GM19438 (cell line): Measurements from ENCODE around the gene TRH.

Experiments
- ATAC-seq: cut with Tn5 transposase; IDR thresholded peaks from one replicate; pipeline ENCODE4 v1.9.1; 2021; ENCODE audit warnings: low read depth; ENCODE audit not compliant: unreplicated experiment

Gene TRH, protein sequence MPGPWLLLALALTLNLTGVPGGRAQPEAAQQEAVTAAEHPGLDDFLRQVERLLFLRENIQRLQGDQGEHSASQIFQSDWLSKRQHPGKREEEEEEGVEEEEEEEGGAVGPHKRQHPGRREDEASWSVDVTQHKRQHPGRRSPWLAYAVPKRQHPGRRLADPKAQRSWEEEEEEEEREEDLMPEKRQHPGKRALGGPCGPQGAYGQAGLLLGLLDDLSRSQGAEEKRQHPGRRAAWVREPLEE

DNA sequence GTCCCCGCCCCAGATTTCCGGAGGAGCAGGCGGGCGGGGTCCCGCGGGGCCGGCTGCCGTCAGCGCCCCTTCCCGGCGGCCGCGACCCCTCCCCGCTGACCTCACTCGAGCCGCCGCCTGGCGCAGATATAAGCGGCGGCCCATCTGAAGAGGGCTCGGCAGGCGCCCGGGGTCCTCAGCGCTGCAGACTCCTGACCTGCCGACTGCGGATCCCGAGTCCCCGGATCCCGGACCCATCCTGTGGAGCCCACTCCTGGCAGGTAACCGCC lies at the start of gene TRH:
TSS of gene TRH (plus strand) at position 157 of the 269 bp plus-strand sequence. CDS start 1,097 bp downstream, outside the sequence.
- no peak for ATAC-seq

DNA sequence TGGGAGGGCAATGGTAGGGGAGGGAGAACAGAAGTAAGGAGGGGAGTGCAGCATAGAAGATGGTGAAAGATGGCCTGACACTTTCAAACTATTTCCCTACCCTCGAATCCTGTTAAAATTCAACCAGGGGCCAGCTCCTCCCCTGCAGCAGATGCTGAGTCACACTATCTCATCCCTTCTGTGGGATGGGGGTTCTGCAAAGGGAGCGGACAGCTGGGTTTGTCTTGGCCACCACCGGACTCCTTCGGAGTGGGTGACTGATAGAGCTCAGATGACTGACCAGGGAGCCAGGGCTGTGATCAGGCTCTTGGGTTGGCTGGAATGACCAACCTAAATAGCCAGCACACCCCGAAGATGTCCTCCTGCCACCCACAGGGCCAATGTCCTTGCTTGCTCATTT lies 47.4 kb upstream of the TRH start:
- no peak for ATAC-seq

DNA sequence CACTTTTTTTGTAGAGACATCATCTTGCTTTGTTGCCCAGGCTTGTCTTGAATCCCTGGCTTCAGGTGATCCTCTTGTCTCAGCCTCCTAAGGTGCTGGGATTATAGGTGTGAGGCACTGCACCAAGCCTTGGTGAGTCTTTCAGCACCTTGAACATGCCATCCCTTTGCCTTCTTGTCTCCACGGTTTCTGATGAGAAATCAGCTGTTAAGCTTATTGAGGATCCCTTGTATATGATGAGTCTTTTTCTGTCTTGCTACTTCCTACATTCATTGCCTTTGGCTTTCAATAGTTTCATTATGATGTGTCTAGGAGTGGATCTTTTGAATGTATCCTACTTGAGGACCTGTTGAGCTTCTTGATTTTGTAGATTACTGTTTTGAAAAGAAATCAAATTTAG lies 45.1 kb upstream of the TRH start:
- ATAC-seq: no peak

DNA sequence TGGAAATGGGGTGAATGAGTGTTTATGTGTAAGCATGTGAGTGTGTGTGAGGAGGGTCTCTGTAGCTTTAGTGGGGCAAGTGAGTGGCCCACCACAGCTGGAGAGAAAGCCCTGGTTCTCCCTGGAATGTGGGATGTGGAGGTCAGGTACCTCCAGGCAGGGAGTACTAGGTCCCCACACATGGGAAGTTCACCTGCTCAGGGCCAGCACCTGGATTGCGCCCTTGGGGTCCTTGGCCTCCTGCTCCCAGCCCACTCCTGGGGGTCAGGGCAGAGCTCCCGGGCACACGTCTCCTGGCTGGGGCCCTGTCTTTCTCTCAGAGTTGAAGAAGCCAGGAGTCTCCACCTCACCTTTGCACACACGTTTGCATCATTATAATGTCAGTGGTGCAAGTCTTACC lies 41.0 kb upstream of the TRH start:
- ATAC-seq: no peak

DNA sequence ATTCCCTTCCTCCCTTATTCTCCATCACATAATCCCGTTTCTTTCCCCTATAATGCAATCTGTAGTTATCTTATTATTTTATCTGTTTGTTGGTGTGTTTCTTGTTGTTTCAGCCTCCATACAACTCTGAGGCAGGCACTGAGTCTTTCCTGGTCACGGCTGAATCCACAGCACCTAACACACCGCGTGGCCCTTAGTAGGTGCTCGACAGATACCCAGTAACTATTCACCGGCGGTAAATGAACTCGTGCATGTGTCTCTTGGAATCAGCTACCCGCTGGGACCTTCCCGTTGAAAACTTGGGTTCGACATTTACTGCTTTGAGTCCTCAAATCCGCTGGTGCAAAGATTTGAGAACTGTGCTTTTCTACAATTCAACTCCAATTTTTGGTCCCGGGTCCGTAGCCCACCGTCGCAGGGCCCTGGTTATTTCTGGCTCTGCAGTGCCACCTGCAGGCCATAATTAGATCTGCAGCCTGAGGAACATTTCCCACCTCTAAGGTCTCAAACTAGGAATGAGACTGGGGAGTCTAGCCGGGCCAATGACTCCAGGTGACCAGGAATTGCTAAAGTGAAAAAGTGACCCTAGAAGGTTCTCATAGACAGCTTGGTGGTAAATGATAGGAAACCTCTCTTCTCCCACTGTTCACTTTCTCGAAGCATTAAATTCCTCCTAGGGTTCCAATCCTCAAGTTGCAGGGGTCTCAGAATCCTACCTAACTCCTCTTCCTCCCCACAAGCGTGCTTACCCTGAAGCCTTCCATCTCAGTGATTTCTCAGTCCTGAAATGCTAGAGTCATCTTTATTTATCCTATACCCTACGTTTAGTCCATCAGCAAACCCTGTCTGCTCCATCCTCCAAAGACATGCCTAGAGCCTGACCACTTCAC lies 40.0 kb upstream of the TRH start:
- no peak for ATAC-seq

DNA sequence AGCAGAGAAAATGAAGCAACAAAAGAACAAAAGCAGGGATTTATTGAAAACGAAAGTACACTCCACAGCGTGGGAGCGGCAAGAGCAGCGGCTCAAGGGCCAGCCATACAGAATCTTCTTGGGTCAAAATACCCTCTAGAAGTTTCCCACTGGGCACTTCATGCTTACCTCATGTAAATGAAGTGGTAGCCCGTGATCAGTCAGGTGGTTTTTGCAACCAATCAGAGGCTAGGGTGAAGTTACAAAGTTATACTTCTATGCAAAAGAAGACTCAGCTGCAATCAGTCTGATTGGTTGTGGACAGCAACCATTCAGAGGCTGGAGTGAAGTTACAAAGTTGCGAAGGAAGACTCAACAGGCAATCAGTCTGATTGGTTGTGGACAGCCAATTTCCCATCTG lies 37.8 kb upstream of the TRH start:
- no peak for ATAC-seq

DNA sequence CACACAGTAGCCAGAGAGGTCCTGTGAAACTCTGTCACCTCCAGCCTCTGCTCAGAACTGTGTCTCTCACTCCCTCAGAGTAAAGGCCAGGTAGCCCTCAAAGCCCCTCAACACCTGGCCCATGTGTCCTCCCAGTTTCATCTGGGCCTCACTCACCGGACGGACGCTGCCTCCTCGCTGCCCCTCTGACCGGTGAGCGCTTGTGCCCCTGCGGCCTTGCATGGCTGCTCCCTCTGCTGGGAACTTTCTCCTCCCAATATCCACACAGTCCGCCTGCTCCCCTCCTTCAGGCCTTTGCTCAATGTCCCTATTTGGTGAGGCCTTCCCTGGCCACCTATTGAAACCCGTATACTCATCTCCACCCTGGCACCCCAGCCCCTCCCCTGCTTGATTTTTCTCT lies 36.8 kb upstream of the TRH start:
- no peak for ATAC-seq

DNA sequence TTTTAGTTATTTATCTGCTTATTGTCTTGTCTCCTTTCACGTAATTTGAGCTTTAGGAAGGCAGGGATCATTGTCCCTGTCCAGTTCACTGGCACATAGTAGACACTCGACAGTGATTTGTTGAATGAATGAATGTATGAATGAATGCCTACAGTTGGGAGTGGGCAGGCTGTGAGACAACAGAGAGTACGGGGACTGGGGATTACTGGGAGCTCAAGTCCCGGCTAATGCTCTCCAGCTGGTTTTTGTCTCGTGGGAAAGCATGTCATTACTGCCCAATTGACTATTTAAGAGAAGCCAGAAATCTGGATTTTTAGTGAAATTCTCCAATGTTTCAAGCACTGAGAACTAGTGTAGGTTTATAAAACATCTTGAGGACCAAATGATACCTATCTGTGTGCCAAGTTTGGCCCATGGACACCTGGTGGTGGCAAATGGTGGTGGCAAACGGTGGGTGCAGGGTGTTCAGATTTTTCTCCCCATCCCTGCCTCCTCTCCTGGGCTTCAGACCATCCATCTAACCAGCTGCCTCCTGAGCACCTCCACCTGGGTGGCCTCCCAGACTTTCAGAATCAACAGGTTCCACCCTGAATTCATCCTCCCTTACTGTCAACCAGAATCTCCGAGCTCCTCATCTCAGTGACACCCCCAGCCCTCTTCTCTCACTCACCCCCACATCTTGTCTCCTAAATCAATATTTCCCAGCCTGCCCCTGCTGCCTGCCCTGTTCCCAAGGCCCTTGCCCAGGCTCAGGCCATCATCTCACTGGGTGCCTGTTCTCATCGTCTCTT lies 36.2 kb upstream of the TRH start:
- ATAC-seq: no peak

DNA sequence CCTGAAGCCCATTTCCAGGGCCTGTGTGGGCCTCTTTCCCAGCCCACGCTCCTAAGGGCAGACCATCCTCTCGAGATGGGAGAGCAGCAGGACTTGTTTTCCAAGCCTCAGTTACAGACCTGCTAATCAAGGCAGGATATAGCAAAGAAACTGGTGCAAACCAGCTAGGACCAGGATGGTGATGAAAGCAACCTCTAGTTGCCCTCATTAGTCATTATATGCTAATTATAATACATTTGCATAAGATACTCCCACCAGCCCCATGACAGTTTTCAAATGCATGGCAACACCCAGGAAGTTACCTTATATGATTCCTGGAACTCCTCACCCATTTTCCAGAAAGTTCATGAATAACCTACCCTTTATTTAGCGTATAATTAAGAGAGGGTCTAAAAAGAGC lies 34.4 kb upstream of the TRH start:
- ATAC-seq: no peak

DNA sequence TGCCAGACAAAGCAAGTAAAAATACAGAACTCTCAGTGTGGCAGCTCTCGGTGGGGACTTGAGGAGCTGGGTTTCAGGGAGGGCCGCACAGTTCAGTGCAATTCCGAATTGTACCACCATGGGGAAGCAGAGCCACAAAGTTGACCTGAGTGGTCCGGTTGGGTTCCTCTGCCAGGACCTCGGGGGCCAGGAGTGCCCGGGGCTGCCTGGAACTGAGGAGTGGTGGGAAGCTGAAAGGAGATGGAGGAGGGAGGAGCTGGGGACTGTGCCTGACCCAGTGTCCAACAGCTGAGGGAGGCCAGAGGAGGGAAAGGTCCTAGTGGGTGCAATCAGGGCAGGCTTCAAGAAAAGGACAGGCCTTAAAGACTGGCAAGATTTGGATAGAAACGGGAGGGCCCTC lies 32.2 kb upstream of the TRH start:
- peak; percentile 72 for ATAC-seq

DNA sequence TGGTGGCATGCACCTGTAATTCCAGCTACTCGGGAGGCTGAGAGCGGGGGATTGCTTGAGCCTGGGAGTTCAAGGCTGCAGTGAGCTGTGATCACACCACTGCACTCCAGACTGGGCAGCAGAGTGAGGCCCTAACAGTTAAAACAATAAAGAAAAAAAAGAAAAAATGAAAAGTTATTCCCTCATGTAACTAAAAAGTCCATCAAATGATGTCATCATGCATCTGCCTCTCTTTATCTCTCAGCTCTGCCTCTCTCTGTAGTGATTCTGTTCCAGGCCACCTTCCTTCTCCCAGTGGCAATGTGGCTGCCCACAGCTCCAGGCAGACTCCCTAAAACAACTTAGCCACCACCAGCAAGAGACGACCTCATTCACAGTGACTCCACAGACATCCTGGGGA lies 31.5 kb upstream of the TRH start:
- no peak for ATAC-seq

DNA sequence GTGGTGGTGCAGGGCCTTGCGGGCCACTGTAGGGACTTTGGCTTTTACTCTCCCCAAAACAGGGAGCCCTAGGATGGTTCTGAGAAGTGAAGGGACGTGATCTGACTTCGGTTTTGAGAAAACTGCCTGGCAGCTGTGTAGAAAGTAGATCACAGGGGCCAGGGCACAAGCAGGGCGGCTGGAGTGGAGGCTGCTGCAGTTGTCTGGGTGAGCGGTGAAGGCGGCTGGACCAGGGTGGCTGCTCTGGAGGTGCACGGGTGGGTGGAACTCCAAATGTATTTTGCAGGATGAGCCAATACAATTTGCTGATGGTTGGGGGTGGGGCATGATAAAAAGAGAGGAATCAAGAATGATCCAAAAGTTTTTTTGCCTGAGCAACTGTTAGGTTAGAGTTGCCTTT lies 29.8 kb upstream of the TRH start:
- no peak for ATAC-seq

DNA sequence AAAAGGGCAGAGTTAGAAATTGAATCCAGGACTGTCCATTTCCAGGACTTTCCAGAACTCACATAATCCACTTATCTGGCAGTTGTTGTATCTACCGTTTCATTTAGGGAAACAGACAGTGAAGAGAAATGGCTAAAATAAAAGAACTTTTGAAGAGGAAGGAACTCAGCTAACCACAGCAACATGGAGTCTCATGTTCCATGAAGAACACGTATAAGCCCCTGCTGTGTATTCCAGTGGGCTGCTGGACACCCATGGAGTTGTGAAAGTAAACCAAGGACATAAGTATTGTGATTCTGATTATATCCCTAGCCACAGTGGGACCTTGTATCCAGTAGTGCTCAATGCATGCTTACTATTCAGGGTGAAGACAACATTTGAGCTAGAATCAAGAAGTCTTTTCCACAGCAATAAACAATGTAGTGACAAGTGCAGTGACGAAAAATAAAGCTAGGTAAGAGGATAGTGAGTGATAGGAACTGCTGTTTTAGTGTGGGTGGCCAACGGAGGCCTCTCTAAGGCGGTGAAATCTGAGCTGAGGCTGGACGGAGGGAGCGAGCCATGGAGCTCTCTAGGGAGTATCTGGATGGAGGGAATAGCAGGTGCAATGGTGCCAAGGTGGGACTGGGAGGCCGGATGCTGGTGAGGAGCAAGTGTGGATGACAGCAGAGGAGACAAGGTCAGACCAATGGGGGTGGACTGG lies 26.8 kb upstream of the TRH start:
- no peak for ATAC-seq

DNA sequence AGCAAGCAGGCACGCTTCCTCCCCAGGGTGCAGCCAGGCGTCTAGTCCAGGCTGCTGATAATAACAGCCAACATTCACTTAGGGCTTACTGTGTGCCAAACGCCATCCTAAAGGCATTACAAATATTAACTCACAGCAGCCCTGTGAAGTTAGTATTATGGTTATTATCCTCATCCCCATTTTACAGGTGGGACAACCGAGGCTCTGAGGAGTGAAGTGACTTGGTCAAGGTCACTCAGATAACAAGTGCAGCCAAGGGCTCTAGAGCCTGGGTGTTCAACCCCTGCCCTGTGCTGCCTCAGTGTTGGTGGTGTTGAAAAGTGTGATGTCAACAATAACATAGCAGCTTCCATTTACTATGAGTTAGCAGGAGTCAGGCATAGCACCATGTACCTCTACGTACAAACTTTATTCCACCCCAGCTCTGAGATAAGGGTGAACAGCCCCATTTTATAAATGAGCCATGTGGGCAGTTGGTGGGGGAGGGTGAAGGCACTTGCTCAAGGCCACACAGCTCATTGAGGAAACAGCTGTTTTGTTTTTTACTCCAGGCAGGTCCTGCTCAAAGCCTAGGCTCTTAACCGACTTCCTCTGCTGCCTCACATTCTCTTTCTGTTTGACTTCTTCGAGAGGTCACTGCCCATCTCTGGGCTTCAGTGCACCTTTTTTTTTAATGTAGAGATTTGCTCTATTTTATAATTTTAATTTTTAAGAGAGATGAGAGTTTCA lies 24.0 kb upstream of the TRH start:
- no peak for ATAC-seq

DNA sequence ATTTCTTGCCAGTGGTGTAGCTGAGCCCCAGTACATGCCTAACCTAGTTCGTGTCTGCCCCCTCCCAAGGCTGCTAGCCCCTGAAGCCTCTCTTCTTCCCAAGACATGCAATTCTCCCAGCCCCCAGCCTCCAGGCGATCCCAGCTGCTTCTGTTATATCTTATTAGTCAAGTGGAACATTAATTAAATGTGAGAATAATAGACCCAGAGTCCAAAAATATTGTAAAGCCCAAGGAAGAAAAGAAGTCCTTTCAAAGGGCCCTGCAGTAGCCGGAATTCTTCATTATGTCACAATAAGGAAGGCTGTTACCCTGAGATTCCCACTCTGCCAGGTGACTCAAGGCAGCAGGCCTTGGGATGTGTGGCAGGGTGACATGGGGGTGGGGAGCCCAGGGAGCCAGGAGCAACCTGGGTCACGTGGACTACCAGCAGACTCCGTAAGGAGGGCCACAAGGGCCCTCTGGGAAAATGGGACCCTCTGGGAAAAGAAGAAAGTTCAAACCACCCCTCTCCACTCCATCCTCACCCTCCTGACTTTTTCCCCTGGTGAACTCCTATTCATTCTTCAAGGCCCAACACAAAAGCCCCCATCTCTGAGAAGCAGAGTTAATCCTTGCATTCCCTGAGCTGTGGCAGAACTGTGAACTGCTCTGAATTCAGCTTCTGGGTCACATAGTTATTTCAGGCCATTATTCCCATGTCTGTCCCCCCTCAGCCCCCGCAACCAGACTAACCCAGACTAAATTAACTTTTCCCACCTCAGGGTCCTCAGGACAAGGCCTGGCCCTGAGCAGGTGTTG lies 21.8 kb upstream of the TRH start:
- ATAC-seq: no peak

DNA sequence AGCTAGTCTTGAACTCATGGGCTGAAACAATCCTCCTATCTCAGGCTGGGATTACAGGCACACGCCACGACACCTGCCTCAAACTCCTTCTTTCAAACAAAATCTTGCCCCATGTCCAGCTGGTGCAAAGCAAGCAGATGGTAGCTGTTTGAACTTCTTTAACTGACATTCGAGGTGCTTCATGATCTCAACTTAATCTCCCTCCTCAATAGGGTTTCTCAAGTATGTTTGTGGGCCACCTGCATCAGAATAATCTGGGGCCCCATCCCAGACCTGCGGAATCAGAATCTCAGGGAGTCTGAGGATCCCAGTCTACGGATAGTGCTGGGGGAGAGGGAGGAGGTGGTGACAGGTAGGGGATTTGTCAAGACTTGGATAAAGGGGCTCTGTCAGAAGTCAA lies 20.9 kb upstream of the TRH start:
- no peak for ATAC-seq

DNA sequence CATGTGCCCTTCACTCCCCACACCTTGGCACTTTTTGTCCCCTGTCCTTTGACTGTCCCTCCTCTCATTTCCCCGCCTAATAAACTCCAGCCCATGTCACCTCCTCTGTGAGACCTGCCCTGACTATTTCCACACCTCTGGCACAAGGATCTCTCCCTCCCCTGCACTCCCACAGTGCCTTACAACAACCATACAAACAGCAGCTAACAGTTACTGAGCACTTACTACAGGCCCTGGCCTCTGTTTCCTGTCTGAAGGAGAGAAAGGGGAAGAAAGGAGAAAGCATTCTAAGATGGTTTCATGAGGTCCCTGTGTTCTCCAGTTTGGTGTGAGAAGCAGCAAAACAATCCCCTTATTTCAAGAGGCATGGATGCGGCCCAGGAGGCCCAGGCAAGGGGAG lies 20.0 kb upstream of the TRH start:
- ATAC-seq: no peak

DNA sequence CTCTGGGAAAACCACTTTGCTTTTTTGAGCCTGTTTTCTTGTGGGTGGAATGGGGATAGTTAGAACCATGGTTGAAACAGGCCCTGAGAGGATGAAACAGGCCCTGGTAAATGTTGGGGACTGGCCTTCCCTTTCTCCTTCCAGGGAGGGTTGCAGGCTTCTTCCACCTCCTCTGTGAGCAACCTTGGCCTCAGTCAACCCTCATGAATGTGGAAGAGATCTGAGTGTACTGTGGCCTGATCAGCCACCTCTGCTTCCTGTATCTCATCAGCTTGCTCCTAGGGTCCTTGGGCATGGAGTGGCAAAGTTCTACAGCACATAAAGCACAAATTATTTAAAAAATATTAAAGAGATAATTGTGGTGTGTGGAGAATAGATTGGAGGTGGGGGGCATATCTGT lies 17.6 kb upstream of the TRH start:
- ATAC-seq: no peak

DNA sequence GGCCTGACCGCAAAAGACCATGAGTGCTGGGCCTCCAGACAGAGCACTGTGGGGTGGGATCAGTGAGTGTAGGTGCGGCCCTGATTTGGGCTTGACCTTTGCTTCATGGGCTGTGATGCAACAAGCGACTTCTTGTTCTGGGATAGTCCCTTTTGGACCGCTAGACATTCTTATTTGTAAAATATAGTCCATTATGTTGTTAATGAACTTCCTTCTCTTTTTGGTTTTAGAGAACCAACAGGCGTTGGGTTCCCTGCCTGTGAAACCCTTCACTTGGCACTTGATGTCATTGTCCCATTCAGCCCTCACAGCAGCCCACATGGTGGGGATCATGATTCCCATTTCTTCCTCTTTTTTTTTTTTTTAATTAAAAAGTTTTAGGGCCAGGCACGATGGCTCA lies 15.8 kb upstream of the TRH start:
- ATAC-seq: no peak

DNA sequence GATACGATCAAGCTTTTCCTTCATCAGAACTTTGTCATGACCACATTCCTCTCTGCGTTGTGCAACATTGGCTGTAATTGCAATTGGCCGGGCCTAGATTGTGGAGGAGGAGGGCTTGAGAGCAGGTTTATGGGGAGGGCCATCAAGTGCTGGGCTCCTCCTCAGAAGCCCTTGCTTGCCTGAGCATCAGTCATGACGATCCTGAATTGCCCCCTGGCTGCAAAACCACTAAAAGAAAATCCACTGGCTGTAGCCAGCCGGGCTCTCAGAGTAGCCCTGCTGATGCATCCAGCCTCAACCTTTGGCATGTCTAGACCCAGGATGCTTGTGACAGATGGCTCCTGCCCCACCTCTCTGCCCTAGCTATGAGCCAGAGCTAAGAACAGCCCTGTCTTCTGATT lies 13.4 kb upstream of the TRH start:
- no peak for ATAC-seq
